A204.1 (cell line): ENCODE measurements around the gene ZNF385C.

Experiments used
- FAIRE-seq: peaks from 2 replicates; lab custom pipeline; 2012; peaks lifted over from hg19 to GRCh38; lab: Jason Lieb, UNC

Gene ZNF385C

DNA sequence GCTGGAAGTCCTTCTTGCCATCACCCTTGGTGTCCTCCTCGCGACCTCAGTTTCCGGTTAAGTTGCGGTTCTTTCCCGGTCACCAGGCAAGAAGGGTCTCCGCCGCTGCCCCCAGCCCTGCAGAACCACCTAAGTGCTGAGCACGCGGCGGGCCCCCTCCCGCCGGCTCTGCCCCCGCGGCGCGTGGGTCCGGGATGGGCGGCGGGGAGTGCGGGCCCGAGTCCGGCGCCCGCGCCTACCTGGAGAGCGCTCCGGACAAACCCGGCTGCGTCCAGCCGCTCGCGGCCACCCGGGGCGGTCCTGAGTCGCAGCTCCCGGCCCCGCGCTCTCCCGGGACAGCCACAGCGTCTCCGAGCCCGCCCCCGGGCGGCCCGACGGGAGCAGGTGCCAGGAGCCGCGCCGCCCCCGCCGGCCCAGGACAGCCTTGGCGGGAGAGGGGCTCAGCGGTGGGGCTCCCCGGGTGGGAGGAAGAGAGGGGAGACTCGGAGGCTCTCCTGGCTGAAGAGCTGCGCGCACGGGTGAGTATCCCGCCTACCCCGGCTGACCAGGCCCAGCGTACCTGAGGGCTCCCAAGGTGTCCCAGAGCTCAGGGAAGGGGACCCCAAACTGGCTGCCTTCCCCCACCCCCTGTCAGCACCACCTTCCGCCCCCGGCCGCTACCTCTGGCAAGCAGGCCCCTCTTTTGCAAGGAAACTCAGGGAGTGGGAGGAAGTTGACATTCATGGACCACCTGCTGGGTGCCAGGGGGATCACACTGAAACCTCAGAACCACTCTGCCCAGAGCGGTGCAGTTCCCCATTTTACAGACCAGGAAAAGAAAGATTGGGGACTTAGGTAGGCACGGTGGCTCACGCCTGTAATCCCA, 25.7 kb downstream of the ZNF385C start:
- no peak for FAIRE-seq

GRCh38 chr17:42071810-42072209, 26.5 kb downstream of the ZNF385C start:
- FAIRE-seq = no peak

- no peak for FAIRE-seq
These were observed 29.3 kb downstream of the ZNF385C start for GRCh38 chr17:42068979-42069378.

DNA sequence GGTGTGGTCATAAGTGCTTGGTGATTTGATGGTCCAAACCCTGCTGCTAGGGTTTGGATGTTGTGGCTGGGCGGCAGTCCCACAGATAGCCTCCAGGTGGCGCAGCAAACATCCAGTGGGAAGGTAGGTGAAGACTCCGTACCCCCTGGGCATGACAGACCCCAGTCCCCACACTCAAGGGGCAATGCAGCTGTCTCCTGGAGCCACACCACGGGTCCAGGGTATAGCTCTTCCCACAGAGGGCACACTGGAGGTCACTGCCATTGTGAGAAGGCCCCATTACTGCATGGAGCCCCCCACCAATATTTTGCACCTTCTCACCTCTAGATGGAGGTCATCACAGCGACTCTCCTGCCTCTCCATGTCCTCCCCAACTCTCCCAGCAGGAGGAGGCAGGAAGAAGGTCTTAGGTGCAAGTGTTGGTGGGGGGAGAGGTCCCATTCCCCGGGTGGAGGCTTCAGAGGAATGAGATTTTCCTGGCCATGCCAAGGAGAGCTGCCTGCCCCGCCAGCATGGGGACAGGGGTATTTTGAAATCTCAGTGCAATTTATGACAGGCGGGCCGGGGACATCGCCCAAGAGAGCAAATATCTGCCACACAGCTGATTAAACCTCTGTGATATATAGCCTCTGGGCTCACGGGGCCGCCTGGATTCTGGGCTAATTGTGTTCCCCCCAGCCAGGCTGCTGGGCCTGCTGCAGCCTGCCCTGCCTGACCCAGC, 30.7 kb downstream of the ZNF385C start:
- no peak for FAIRE-seq

GRCh38 chr17:42065201-42065600, 33.1 kb downstream of the ZNF385C start:
- FAIRE-seq = no peak

GRCh38 chr17:42062681-42063080, 35.6 kb downstream of the ZNF385C start:
- no peak for FAIRE-seq

DNA sequence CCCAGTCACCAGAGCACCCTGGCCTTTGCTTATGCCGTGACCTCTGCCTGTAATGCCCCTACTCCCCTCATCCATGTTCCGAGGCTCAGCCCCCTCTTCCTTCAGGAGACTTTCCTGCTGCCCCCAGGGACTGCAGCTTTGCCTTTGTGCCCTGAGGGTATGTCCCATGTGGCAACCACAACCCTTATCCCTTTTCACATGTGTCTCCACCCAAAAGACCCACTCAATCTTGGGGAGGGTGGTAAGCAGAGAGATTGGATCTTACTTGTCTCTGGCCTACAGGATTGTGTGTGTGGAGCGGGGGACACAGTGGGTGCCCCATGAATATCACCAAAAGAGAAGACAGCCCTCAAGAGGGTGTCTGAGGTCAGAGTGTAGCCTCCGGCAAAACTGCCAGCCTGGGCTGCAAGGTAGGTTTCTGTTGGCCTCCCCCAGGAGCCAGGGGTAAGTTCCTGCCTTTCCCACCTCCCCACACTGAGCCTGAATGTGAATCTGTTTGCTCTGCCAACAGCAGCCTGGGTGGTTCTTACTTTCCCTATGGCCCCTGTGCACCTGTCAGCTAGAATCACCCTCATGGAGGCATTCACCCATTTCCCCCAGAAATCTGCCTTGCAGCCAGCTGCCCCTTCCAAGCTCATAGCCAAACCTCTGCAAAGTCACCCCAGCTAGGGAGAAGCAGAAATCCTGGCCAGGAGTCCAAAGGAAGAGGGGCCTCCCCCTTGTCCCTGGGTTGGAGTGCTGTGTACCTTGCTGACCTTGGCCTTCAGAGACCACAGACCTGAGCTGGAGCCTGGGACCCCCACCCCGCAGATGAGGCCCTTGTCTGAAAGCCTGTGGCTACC, 36.4 kb downstream of the ZNF385C start:
- no peak for FAIRE-seq

DNA sequence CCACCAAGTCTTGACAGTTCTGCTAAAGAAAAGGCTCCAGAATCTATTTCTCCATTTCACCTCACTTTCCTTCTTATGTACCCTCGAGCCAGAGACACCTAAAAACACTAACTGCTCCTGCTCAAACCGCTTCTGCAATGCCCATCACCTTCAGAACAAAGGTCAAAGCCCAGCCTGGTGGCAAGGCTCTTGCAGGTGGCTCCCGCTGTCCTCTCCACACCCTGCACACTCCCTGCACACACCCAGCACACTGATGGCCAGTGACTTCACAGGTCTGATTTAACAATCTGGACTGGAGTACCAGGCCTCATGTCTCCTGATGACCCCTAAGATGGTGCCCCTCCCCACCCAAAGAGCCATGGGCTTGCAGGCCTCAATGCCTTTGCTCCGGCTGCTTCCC, 38.0 kb downstream of the ZNF385C start:
- no peak for FAIRE-seq

DNA sequence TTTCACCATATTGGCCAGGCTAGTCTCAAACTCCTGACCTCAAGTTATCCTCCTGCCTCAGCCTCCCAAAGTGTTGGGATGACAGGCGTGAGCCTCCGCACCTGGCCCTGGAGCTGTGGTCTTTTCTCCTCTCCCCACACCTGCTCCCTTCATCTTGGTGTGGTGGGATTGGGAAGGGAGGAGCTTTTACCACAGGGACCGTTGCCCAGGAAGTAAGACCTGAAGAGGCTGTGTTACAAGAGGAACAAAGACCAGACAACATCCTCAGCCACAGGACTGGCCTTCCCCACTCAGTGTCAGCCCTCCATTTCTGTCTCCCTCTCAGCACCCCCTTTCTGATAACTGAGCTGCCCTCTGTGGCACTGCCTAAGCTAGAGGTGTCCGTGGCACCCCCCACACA, 38.5 kb downstream of the ZNF385C start:
- FAIRE-seq = no peak

DNA sequence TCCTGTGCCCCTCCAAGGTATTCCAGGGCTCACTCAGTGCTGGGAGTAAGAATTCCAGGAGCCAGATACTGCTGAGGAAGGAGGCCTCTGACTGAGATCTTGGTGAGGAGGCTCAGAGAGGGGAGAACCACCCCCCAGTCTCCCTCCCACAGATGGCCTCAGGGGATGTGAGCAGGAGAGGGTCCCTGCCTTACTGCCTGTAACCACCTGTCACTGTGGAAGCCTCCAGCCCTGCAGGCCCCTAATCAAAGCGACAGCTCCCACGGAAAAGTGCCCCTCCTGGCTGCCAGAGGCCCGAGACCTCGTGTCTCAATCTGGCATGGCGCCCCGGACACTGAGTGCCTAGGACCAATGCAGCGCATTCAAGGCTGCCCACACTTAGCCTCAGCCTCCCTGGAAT, 40.2 kb downstream of the ZNF385C start:
- no peak for FAIRE-seq

DNA sequence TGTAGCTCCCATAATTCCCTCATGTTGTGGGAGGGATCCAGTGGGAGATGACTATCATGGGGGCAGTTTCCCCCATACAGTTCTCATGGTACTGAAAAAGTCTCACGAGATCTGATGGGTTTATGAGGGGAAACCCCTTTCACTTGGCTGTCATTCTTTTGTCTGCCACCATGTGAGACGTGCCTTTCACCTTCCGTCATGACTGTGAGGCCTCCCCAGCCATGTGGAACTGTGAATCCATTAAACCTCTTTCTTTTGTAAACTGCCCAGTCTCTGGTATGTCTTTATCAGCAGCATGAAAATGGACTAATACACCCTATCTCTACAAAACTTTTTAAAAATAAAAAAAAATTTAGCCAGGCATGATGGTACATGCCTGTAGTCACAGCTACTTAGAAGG, 41.6 kb downstream of the ZNF385C start:
- no peak for FAIRE-seq

DNA sequence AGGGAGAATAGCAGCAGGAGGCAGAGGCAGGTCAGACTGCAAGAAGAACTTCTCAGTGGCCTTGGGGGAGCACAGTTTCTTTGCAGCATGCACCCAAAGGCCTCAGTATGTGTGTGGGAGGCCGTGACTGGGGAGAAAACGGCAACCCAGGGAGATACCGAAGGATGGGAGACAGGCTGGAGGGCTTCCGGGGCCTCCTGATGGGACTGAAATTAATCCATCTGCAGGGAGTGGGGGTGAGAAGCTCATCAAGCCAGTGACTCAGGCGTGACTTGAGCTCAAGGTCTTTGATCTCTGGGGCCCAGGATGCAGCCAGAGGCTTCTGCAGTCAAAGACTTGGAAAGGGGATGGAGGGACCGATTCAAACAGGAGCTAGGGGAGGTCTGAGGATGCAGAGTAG, 42.8 kb downstream of the ZNF385C start:
- FAIRE-seq = no peak

- no peak for FAIRE-seq
These were observed 43.2 kb downstream of the ZNF385C start for GRCh38 chr17:42055027-42055426.

- no peak for FAIRE-seq
These were observed 44.4 kb downstream of the ZNF385C start for GRCh38 chr17:42053731-42054500.

DNA sequence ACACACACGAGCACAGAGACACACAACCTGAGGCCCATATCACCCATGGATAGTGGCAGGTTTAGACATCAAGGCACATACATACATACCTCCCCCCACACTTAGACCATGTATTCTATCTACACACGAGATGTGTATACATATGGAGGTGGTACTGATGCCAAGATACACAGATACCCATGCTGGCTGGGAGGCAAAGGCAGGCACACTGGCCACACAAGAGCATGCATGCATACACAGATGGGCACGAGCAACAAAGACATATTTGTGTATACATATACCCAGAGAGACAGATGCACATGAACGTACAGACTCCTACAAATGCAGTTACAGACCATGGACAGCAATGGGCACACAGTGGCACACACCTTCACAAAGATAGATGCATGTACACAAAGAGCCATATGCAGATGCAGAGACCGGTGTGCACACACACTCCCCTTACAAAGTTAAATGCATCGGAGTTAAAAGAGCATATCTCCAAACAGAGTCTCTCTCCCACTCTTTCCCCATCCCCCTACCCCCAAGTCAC, 45.9 kb downstream of the ZNF385C start:
- FAIRE-seq = no peak

DNA sequence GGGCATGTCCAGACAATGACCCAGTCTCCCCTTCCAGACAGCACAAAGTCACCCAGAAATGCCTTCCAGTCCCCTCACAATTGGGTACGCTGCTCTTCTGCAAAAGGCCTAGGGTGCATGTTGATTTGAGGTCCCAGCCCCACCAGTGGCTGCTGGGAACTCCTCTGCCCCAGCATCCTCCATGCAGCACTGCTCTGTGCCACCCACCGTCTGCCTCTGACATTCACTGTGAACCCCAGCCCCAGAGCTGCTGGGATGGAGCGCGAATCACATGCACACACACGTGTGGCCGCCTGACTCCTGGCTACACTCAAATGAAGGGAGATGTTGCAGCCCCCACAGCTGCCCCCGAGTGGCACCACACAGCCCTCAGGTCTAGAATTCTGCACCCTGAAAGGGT, 46.6 kb downstream of the ZNF385C start:
- no peak for FAIRE-seq

DNA sequence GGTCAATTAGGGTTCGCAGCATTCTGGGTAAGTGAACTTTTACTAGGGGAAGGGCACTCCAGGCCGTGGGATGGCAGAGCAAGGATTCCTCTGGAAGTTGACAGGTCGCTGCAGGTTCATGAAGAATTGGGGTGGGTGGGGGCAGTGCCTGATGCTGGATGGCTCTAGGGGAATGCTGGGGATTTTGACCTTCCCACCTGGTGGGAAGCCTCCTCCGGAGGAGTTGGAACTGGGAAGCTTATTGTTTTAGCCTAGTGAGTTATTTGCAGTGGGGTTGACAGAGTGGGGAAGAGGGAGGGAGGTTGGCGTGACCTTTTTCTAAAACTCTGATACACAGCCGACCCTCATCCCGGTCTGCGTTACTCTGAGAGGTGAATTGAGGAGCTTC, 47.3 kb downstream of the ZNF385C start:
- FAIRE-seq = no peak

DNA sequence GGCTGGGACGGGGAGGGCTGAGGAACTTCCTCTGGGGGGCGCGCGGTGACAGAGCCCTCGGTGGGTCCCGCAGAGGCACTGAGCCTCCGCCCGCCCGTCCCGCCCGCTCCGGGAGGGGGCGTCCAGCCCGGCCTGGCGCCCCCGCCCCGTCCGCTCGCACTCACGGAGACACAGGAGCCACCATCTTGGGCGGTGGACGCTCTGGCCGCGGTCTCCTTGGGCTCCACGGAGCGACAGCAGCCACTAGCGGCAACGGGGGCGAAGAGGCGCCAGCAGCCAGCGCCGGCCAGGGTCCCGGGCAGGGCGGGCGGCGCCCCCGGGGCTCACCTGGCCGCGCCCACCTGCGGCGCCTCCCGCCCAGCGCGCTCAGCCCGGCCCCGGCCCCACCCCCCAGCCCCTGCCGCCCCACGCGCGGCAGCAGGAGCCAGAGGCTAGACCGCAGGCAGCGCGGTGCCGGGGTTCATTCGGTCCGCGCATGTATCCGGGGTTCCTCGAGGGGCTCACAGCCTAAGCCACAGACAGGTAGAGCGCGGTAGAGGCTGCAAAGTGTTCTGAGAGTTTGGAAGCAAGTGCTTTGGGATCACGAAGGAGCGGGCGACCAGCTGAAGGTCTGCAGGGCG, 47.8 kb downstream of the ZNF385C start, which contains the start of gene C17orf113:
TSS of gene C17orf113 (minus strand) at position 209 of the 620 bp plus-strand sequence. CDS start 7,225 bp downstream, outside the sequence.
- no peak for FAIRE-seq

DNA sequence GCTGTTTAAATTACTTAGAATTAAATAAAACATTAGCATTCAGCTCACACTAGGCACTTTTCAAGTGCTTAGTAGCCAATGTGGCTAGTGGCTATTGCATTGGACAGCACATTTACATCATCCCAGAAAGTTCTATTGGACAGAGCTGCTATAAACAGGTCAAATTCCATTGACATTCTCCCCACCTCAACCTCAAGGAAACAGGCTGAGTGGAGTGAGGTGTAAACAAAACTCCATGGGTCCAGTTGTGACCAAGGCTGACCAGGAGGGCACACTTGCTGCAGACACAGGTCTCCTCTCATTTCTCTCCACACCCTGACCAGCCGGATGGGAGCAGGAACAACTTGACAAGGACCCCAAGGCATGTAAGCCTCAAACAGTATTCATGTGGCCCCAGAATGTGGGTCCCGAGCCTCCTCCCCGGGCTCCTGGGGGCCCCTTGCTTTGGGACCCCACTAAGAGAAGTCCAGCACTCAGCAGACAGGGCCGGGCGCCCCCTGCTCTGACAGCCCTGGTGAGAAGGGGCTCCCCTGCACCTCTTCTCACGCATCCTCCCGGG, 48.4 kb downstream of the ZNF385C start:
- FAIRE-seq = no peak

GRCh38 chr17:42047343-42047742, 50.9 kb downstream of the ZNF385C start:
- FAIRE-seq = no peak

DNA sequence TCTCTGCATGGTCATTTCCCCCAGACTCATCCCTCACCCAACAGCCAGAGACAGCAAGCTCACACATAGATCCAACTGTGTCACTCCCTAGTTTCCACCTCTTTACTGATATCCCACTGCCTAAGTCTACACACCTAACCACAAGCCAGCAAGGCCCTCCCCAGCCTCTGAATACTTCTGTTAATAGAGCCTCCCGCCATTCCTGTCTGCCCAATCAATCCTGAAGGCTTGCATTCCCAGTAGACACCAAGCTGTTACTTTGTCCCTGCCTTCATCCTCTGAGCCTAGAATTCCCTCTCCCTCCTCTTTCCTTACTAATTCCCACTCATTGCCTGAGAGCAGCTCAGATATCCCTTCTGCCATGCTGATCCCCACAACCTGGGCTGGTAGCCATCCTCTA, 52.6 kb downstream of the ZNF385C start:
- FAIRE-seq = no peak
